Left renal pelvis (tissue), 4 donors: ENCODE measurements around the gene PLXNA2. TPM values are rescaled to one million over a fixed set of nuclear protein-coding genes. Genes with fewer than 3 reads are reported as not detected.

Source experiments
- DNase-seq, 4 donors: peaks; one replicate each; pipeline ENCODE4 v3.0.0-alpha.2; 2013; ENCODE audit warnings: low read depth in 4 of 4, low spot score in 3 of 4
- polyA plus RNA-seq, 4 donors: library from polyadenylated mRNA; unstranded; fragments of 120-200 nt; gene quantifications; one replicate each; pipeline ENCODE4 v1.2.1, GENCODE V29; 2013; ENCODE audit not compliant: insufficient read length in 4 of 4

PLXNA2 gene
- polyA plus RNA-seq, 4 donors: 6.4 to 18.4 (median 13.7) TPM

DNA sequence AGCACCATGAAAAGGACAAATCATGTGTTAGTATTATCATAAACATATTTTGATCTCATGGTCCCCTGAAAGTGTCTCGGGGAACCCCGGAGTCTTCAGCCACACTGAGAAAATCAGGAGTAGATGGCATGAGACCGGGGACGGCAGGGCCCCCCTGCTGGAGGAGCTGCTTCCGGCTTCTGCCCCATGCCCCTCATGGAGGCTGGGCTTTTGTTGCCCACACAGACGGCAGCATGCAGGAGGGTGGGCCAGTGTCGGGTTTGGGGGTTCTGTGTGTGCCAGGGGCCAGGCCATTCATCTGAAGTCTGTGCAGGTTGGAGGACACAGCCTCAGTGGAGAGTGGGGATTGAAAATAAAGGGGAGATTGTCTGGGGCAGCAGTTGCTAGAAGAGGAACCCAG is 258.2 kb downstream of the PLXNA2 start:
- no peak for DNase-seq

DNA sequence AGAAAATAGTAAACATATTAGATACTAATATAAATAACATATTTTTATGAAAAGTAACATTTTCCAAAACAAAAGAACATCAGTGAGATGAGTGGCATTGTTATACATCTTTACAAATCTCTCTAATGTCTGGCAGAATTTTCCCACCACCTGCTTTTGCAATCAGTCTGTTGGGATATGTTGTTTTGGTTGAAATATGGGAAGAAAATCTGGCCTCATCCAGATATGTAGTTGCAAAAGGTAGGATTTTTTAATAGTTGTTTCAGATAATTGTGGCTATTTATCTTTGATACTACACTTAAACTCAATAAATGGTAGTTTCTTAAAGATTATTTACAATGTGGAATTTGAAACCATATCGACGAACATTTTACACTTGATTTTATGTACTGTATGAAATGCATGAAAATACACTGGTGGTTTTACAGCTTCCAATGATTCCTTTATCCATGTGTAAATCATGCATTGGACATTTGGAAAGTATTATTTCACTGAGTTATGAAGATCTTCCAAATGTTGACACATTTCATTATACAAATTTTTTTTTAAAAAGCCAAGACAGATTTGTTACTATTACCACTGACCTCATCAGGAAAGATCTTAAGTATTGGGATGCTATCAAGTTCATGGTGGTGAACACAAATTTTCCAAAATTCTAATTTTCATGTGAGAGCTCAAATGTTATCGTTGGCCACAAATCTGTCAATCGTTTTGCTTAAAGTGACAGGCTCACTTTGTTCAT is 259.2 kb downstream of the PLXNA2 start:
- DNase-seq: no peak

DNA sequence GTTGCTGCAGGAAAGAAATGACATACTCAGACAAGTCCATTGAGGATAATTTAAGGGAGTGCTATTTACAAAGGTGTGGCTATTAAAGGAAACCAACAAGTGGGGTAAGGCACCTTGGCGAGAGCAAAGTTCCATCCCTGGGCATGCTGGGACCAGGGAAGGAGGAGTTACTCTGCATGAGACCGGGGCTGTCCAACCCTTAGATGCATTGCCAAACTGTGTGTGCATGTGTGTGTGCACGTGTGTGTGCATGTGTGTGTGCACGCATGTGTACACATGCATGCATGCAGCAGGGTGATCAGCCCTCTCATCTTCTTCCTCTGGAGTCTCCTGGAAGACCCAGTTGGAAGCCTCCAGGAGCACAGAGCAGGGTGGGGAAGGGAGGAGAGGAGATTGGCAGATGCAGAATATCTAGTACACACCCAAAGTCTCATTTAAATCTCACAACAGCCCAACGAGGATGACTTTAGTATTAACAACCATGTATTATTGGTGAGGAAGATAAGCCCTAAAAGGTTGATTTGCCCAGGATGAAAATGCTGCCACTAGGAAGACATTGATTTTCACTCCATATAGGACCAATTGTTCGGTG is 261.0 kb downstream of the PLXNA2 start:
- no peak for DNase-seq

DNA sequence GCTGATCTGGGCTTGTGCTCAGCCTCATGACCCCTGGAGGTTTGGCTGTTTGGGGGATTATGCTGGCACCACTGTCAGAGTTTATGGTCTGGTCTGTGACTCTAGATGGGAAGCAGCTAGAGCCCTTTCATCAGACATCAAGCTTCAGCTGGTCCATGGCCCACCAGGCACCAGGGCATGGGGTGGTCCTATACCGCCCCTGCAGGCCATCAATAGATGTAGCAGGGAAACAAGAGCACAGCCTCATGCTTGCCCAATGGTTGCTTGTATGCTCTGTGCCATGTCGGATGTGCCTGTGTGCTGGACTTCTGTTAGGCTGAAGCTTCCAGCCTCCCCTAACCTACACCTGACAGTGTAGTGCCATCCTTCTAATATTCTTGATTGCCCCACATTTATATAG is 262.2 kb downstream of the PLXNA2 start:
- no peak for DNase-seq

- DNase-seq: no peak
Measured at GRCh38 chr1:207978441-207978840, 265.7 kb downstream of the PLXNA2 start.

- no peak for DNase-seq
Measured at GRCh38 chr1:207977876-207978275, 266.3 kb downstream of the PLXNA2 start.

DNA sequence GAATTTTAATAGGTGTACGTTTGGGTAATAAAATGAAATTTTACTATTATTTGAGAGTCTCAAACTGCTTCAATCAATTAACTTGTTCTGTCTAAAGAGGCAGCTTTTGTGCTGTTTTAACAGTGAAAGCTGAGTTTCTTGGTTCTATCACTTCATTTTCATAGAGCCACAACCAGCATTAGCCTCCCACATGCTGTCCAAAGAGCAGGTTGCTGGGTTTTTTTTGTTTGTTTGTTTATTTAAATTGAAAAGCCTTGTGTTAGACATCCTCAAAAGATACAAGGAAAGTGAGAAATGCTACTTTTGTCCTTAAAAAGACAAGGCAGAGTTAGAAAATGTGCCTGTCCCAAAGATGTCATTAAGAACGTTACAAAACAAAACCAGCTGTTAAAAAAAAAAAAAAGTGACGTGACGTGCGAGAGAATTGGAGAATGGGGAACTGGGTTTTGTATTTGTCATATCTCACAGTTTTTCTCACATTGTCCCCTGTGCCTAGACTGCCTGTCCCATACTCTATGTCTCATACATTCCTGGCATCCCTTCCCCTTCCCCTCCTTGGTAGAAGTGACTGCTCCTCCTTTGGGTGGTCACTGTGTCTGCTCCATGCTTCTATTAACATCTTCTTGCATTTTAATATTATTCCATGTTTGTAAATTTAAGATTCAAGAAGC is 270.2 kb downstream of the PLXNA2 start:
- no peak for DNase-seq

DNA sequence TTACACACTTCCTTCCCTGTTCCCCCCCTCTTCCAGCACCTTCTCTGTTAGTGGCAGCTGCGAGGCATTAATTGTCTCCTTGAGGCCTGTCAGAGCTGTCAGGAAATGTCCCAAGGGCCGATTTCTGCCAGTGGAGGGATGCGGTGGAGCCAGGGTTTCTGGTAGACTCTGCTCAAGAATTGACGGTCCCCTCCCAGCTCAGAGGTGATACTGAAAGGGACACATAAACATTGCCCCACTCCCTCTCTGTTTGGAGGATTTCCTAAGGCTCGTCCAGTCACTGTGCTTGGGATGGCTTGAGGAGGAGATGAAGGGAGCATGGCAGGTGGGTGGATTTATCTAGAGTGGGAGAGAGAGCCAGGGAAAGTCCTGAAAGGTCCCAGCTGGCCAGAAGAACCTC is 271.8 kb downstream of the PLXNA2 start:
- DNase-seq: no peak
